Measurements from ENCODE around the gene MAP2K5. TPM values are rescaled to one million over a fixed set of nuclear protein-coding genes. Genes with fewer than 3 reads are reported as not detected.

The MAP2K5 gene
- total RNA-seq, 1 donor from 2014 or later: 3.5 TPM

DNA sequence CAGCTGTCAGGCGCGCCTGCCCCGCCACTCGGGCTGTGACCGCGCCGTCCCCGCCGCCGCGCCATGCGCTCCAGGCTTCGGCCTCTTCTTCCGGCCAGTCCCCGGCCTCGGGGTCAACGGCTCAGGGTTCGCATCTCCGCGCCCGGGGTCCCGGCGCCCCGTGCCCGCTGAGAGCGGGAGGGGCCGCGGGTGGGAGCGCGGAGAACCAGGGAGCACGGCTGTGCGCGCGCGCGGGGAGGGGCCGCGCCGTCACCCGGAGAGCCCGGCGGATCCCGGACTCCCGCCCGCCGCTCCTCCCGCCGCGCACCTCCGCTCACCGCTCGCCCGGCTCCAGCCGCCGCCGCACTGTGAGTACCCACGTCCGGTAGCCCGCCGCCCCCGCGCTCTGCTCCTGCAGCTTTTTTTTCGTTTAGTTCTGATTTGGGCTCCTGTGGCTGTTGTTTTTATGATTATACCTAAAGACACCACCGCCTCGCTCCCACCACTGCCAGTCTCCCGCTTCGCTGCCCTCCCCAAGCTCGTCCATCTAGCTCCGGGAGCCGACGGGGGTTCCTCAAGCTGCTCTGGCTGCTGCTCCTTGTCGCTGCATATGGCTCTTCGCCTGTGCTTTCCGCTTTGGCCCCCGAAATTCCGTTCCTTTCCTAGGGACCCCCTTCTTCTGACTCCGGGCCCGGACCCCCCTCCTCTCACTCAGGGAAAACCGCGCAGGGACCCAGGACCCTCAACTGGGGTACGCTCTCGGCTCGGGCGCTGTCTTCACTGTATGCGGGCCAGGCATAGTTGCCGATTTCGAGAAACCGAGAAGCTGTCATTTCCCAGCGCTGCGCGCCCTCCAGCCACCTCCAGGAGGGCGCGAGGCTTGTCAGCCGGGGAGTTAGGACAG lies 281.1 kb downstream of the MAP2K5 start:
- no peak for DNase-seq (ENCODE audit: low read depth in 2 of 2)

DNA sequence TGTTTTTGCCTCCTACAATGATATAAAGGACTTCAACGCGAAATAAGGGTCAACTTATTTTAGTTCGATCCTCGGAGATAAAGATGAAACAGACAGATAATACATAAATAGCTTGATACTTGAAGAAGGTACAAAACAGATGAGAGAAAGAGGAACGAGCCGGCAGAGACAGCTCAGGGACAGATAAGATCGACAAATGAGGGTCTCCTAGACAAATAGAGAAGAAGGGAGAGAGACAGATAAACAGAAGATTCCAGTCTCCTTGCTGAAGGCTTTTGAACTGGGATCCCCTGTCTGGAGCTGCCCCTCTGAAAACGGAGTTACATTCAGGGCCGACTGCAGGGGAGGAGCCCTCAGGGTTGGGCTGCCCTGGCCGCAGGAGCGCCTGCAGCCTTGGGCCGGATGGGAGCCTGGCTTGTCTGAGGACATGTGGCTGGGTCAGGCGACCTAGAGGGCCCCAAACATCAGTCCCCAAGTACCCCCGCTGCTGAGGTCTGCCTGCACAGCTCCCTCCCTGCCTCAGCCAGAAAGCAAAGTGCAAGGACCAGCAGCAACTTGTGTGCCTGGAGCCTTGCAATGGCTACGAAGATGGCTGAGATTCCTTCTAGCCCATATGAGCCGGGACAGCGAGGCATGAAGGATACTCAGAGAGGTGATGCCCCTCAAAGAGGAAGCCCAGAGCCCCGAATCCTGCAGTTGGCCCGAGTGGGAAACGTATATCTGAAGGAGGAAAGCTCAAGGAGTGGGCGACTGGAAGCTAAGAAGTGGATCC lies 281.9 kb downstream of the MAP2K5 start:
- no peak for DNase-seq (ENCODE audit: low read depth in 2 of 2)

DNA sequence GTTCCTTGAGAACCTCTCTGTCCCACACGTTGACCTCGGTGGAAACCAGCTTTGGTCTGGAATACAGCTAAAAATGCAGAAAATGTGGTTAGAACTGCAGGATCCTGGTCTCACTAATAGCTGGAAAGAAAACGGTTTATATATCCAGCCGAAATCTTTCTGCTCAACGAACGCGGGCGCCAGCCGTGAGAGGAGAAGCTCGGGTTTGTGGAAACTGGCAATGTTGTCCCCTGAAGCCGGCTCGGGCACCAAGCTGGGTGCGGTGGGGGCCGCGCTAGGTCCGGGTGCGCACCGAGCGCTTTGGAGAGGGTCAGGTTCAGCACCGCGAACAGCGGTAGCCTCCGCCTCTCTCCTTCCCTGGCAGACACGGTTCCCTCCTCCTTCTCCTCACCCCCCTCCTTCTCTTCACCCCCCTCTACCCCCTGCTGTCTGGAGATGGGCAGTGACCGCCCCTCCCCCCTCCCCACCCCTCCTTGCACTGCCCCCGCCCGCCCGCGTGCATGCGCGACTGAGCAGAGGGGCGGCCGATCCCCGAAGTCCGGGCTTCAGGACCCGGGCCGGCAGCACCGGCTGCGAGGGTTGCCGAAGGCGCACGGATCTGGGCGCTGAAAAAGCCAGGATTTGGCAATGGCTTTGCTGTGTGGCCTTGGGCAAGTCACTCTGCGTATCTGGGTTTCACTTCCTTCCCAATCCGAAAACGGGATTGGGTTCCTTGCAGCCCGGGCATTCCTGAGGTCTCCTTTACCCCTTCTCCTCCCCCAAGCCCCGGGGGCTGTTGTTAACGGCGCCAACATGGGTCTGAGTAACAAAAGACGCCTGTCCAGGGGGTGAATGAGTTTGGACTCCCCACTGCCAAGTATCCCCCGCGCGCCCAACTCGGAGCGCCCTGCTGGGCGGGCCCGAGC lies 282.7 kb downstream of the MAP2K5 start, which contains the start of gene SKOR1:
TSS of gene SKOR1 (plus strand) at position 534 of the 905 bp plus-strand sequence. CDS start at position 628, 94 bp downstream.
- peak in 1 of 2 donors; percentile 50 for DNase-seq (ENCODE audit: low read depth in 2 of 2)

DNA sequence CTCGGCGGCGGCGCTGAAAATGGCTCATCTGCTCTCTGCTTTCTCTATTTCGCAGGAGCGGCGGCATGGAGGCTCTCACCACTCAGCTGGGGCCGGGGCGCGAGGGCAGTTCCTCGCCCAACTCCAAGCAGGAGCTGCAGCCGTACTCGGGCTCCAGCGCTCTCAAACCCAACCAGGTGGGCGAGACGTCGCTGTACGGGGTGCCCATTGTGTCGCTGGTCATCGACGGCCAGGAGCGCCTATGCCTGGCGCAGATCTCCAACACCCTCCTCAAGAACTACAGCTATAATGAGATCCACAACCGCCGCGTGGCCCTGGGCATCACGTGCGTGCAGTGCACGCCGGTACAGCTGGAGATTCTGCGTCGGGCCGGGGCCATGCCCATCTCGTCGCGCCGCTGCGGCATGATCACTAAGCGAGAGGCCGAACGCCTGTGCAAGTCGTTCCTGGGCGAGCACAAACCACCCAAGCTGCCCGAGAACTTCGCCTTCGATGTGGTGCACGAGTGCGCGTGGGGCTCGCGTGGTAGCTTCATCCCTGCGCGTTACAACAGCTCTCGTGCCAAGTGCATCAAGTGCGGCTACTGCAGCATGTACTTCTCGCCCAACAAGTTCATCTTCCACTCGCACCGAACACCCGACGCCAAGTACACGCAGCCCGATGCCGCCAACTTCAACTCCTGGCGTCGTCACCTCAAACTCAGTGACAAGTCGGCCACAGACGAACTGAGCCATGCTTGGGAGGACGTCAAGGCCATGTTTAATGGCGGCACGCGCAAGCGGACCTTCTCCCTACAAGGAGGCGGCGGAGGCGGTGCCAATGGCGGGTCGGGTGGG lies 283.6 kb downstream of the MAP2K5 start:
- DNase-seq (ENCODE audit: low read depth in 2 of 2): no peak

DNA sequence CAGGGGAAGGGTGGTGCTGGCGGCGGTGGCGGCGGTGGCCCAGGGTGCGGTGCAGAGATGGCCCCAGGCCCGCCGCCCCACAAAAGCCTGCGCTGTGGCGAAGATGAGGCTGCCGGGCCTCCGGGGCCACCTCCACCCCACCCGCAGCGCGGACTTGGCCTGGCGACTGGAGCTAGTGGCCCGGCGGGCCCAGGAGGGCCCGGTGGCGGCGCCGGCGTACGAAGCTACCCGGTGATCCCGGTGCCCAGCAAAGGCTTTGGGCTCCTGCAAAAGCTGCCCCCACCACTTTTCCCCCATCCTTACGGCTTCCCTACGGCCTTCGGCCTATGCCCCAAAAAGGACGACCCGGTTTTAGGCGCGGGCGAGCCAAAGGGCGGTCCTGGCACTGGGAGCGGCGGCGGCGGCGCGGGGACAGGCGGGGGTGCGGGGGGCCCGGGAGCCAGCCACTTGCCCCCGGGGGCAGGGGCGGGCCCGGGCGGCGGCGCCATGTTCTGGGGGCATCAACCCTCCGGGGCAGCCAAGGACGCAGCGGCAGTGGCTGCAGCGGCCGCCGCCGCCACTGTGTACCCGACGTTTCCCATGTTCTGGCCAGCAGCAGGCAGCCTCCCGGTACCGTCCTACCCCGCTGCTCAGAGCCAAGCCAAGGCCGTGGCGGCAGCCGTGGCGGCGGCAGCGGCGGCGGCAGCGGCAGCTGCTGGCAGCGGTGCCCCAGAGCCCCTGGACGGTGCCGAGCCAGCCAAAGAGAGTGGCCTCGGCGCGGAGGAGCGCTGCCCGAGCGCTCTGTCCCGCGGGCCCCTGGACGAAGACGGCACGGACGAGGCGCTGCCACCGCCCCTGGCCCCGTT lies 284.4 kb downstream of the MAP2K5 start:
- no peak for DNase-seq (ENCODE audit: low read depth in 2 of 2)

DNA sequence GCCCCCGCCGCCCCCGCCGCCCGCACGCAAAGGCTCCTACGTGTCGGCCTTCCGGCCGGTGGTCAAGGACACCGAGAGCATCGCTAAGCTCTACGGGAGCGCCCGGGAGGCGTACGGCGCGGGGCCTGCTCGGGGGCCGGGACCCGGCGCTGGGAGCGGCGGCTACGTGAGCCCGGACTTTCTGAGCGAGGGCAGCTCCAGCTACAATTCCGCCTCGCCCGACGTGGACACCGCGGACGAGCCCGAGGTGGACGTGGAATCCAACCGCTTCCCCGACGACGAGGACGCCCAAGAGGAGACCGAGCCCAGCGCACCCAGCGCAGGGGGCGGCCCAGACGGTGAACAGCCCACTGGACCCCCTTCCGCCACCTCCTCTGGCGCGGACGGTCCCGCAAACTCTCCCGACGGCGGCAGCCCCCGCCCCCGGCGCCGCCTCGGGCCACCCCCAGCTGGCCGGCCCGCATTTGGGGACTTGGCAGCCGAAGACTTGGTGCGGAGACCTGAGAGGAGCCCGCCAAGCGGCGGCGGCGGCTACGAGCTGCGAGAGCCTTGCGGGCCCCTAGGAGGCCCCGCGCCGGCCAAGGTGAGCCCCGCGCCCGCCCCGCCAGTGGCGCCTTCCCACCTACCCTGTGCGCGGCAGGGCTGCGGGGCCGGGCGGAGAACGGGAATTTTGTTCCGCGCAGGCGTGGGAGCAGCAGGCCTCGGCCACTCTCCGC lies 285.2 kb downstream of the MAP2K5 start:
- DNase-seq (ENCODE audit: low read depth in 2 of 2): no peak

DNA sequence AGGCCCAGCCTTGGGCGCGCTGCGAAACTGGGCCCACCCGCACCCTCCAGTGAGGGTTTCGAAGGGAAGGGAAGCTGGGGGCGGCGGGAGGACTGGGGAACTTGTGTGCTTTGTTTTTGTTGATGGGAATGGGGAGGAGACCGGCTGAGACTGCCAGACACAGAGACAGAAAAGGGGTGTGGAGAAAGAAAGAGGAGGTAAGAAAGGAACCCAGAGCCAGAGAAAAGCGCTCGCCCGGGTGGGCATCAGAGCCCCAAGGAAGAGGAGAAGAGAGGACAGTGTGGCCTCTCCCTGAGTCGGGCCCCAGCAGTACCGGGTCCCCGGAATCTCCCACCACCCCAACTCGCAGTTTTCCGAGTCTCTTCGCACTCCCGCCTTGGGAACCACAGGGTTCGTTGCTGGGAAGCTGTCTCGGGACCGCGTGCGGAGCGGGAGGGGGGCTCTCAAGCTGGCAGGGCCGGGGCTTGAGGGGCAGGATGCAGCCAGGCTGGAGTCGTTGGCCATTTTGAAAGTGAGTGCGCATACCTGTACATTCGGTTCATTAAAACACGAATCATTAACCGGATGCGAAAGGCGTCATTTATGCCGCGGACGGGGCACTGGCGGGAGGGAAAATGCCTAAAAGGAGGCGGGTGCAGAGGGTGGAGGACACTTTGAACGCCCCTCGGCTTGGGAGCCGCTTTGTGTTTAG lies 285.9 kb downstream of the MAP2K5 start:
- DNase-seq (ENCODE audit: low read depth in 2 of 2): no peak

DNA sequence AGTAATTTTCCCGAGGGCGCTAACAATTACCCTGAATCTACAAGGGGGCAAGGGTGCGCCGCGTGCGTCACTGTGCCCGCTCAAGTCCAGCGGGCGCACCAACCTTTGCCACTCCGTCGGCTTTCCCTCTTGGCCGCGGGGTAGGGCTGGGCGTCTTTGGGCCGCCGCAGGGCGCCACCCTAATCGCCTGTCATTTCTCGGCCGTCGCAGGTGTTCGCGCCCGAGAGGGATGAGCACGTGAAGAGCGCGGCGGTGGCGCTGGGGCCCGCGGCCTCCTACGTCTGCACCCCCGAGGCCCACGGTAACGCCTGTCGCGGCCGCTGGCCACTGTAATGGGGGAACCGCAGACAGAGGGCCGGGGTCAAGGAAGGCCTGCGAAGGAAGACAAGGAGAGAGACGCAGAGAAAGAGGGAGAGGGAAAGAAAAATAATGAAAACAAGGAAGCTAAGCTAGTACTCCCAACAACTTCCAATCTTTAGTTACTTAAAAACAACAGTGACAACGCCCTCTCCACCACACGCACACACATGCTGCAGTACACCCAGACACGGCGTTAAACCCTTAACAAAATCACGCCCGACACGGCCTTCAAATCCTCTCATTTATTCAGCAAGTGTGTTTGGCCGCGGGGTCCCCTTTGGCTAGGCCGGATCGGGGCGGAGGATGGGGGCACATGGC lies 286.6 kb downstream of the MAP2K5 start:
- no peak for DNase-seq (ENCODE audit: low read depth in 2 of 2)

DNA sequence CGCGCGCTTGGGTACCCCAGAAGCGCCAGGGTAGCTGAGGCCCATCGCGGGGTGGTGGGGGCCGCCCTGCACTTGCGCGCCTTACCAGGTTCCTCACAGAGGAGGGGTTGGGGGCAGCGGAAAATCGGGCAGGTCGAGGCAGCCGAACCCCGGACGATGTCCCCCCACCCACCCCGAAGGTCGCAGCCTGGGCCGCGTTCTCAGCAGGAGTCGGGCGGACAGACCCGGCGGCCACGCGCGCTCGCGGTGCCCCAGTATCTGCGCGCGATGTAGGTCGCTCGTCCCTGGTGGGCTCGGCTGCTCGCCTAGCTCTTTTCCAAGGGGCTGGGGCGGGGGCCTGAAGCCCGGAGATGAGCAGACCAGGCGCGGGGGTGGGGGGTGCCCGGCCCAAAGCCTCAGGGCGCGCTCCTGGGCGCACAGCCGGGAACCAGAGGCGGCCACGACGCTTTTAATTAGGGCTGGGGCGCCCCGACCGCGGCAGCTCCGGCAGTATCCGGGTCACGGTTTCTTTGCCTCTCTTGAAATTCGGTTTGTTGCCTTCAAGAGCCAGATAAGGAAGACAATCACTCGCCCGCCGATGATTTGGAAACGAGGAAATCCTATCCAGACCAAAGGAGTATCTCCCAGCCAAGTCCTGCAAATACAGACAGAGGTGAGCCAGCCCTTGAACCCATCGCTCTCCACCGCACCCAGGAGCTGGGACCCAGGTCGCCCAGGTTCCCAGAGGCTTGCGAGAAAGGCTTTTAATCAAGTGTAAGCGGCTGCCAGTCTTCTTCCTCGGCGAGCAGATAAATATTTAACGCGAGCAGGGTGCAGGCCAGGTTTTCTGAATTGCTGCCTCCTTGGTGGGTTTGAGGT lies 287.4 kb downstream of the MAP2K5 start:
- no peak for DNase-seq (ENCODE audit: low read depth in 2 of 2)

DNA sequence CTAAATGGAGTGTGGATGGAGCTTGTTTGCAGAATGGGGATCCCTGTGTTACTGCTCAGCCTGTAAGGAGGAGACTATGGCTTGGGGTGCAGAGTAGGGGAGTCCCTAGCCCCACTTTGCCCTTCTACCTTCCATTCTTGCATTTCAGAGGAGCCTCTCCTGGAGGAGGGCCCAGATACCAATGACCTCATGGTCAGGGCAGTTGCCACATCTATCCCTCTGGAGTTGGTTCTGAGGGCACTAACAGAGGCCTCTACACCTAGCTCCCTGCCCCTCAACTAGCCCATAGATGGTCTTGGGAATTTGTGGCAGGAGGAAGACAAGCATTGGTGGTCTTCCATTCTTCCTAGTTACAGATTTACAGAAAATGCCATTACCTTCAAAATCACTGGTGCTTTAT lies 288.9 kb downstream of the MAP2K5 start:
- DNase-seq (ENCODE audit: low read depth in 2 of 2): no peak

DNA sequence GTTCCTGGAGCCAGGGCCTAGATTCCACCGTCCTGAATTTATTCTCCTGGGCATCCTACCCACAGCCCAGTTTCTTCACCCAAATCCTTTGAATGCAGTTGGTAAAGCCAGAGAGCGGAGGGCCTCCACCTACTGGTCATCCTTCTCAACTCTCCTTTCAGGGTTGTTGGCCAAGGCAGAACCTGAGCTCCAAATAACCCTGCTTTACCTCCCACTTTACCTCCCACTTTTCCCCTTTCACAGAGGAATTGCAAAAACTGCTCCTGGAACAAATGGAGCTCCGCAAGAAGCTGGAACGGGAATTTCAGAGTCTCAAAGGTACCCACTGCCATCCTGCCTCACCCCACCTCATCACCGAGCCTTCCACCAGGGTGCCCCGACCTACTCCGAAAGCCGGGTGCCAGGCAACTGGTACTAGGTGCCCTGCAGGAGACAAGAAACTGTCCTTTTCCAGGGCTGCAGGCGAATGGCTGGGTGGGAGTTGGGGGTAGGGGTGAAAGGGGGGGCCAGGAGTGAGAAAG lies 289.6 kb downstream of the MAP2K5 start:
- no peak for DNase-seq (ENCODE audit: low read depth in 2 of 2)

DNA sequence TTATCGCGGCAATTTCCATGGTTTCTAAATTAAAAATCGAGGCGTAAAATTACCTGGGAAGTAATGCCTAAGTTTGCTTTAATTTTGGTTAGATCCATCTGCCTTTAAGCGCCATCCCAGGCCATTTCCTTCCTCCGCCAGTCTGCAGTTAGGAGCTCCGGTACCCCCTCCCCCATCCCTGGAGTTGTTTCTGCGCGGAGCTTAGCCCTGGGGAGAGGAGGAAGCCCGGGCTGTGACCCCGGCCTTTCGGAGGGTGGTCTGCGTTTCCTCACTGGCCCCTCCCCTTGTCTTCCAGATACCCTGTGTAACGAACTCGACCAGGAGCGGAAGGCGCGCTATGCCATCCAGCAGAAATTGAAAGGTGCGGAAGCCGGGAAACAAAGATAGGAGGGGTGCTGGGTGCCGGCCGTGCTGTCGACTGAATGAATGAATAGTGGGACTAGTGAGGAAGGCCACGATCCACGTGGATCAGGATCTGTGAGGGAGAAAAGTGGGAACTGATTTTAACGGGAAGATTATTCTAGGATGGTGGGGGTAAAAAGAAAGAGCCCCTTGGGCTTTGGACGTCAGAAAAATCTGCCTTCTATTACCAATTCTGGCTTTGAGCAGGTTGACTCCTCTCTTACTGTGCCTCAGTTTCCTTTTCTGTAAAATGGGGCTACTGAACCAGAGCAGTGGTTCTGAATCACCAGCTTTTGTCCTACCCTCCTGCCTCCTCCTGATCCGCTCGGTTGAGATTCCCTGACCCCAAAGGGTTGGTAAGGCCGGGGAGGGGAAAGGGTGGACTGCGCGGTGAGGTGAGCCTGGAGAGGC lies 290.6 kb downstream of the MAP2K5 start:
- no peak for DNase-seq (ENCODE audit: low read depth in 2 of 2)

DNA sequence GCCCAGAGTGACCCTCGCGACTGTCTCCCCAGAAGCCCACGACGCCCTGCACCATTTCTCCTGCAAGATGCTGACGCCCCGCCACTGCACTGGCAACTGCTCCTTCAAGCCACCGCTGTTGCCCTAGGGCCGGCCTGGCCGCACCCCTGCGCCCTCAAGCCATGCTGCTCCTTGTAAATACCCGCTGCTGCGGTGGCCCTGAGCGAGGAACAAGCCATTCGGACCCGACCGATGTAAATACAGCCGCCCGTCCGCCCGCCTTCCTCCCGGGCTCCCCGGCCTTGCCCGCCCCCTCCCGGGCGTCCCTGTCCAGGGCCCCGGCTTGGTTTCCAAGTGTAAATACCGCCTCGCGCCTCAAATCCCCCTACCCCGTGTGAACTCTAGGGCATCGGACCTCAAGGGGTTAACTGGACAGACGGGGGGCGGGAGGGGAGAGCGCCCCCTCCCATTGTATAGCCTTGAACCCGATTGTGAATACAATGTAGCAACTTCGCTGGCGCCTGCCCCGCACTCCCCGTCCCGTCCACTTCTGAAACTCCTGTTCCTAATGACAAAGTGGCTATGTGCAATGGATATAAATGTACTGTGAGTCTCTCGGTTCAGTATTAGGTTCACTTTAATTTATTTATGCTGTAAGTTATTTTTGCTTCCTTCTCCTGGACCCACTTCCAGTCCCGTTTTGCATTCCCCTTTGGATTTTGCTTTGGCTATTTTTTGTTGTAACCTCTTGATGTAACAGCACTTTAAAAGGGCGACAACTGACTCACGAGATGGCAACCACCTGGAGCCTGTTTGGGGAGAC lies 291.4 kb downstream of the MAP2K5 start:
- peak in 1 of 2 donors; percentile 52 for DNase-seq (ENCODE audit: low read depth in 2 of 2)

DNA sequence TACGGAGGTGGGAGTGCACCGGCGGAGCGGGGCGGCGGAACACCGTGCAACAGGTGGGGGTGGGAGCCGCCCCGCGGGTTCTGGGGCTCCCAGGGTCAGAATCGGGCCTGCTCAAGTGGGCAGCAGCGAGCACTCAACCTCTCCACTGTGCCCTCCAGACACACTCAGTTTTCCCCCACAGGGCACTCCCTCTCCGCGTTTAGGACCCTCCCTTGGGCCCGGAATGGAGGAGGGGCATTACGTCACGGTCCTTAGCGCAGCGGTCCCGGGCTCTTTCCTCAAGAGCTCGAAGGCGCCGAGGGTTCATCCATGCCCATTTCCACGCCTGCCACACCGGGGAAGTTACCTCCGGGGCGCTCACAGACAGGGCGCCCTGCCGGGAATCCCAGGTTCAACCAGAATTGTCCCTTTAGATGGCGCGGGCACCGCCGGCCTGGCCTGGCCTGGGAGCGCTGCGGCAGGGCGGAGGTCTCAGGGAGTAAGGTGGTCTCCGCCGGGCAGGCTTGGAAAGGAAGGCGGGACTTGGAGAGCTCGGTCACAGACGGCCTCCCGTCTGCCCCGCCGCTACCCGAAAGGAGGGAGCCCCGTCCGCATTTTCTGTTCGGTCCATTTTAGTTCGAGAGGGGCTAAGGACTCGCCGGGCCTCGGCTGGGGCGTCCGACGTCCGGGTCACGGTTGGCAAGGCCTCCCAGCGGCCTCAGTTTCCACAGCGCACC lies 292.2 kb downstream of the MAP2K5 start:
- DNase-seq (ENCODE audit: low read depth in 2 of 2): no peak
